ENCODE results near the gene TTC7B.

- TF ChIP-seq GATA2 (IDR thresholded peaks at IDR 0.05; ENCODE audit: low read depth, low read length) (no peak), GATA3 (IDR thresholded peaks at IDR 0.05; ENCODE audit: low read depth, low read length) (no peak)
These were observed 84.1 kb downstream of the TTC7B start for GRCh38 chr14:90732139-90732538.
